Stimulated activated CD8-positive, alpha-beta memory T cell treated with anti-CD3 and anti-CD28 coated beads, Interleukin-12 subunit alpha, Interleukin-12 subunit beta, amount 100 ng/mL, for 24 hours (primary cell): Measurements from ENCODE around the gene TNFRSF13B.

Experiments used
- DNase-seq: peaks from one replicate; pipeline ENCODE4 v3.0.0-alpha.2; 2020; ENCODE audit errors: extremely low read depth

The TNFRSF13B gene

DNA sequence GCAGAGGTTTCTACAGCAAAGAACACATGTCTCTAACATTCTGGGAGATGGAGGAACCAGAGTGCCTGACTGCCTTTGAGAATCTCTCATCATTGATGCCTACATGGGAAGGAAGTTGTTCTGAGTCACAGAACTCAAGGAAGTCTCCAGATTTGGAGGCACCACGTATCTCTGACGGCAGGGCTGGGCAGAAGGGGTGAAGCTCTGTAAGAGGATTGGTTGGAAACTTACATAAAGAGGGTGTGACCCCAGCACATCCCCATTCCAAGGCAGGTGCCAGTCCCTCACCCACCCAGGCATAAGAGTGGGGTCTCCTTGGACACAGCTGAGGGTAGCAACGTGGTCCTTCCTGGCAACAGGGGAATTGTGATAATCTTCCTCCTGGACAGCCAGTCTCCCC is 17.4 kb downstream of the TNFRSF13B start:
- no peak for DNase-seq

DNA sequence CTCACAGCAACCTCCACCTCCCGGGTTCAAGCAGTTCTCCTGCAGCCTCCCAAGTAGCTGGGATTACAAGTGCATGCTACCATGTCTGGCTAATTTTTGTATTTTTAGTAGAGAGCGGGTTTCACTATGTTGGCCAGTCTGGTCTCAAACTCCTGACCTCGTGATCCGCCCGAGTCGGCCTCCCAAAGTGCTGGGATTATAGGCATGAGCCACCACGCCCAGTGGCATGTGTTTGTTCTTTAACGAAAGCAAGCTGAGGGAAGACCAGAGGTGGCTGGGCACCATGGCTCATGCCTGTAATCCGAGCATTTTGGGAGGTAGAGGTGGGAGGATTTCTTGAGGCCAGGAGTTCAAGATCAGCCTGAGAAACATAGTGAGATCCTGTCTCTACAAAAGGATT is 18.1 kb downstream of the TNFRSF13B start:
- DNase-seq: no peak

GRCh38 chr17:16953347-16953746 is 18.6 kb downstream of the TNFRSF13B start:
- no peak for DNase-seq

DNA sequence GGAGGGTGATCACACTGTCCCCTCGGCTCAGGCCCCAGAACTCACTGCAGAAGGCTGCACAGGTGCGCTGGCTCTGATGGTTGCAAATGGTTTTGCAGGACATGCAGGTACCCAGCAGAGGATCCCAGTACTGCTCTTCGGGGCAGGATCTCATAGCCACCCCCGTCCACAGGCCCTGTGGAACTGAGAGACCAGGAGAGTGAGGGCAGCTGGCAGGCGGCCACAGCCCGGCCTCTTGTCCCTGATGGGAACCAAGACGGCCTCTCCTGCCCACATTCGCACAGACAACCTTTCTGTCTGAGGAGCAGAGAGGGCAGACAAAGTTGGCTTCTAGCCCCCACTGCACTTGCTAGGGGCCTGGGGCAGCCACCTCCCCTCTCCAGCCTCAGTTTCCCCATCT is 19.5 kb downstream of the TNFRSF13B start:
- no peak for DNase-seq

- DNase-seq: no peak
Measured at GRCh38 chr17:16950488-16950887, 21.4 kb downstream of the TNFRSF13B start.

GRCh38 chr17:16948587-16949376 is 23.1 kb downstream of the TNFRSF13B start:
- no peak for DNase-seq

DNA sequence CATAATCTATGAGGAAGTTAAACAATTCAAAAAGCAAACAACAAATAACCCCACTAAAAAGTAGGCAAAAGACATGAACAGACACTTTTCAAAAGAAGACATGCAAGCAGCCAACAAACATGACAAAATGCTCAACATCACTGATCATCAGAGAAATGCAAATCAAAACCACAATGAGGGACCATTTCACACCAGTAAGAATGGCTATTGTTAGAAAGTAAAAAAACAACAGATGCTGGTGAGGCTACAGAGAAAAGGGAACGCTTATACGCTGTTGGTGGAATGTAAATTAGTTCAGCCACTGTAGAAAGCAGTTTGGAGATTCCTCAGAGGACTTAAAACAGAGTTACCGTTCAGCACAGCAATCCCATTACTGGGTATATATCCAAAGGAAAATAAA is 24.4 kb downstream of the TNFRSF13B start:
- no peak for DNase-seq

DNA sequence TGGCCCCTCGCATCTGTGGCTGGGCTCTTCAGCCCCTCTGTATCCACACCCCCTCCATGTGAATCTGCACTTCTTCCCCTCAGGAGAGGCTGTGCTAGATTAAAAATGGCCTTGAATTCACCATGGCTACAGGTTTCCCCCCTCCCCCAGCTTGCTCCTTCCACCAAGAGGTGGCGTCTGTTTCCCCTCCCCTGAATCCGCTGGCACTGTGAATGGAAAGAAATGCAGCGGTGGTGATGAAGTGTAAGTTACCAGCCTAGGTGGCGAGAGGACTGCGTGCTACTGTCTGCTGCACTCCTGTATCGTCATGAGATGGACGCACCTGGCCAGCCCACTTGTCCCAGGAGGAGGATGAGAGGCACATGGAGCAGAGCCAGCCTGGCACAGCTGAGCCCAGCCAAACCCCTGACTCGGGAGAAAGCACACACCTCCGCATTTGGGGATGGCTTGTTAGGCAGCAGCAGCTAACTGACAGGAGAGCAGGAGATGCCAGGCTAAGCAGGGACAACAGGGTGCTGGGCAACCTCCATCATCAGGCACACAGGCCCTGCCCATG is 26.2 kb downstream of the TNFRSF13B start:
- DNase-seq: no peak

DNA sequence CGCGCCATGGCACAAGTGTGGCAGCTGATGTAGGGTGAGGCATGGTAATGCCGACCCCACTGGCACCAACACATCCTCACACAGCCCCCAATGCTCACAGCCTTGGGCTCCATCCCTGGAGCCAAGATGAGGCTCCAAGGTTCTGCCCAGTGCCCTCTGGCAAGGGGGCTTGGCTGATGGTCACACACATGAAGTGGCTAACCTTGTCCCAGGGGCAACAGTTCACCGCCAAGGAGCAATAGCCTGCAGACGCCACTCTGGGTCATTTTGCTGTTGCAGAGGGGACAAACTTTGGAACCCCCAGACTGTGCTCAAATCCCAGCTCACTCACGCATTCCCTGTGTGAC is 26.8 kb downstream of the TNFRSF13B start:
- DNase-seq: no peak

- DNase-seq: no peak
Measured at GRCh38 chr17:16944334-16945135, 27.4 kb downstream of the TNFRSF13B start.

- DNase-seq: no peak
Measured at GRCh38 chr17:16943541-16944333, 28.2 kb downstream of the TNFRSF13B start.

DNA sequence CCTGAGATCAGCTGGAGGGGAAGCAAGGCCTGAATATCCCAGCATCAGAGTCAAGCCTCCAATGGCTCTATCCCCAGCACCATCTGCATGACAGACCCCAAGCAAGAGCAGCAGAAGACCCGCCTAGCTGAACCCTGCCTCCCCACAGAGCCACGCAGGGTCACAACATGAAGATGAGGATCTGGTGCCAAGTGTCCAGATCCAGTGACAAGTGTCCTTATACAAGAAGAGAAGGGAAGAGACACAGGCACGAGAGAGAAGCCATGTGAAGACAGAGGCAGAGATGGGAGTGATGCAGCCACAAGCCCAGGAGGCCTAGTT is 28.9 kb downstream of the TNFRSF13B start:
- no peak for DNase-seq

- DNase-seq: no peak
Measured at GRCh38 chr17:16942141-16943031, 29.5 kb downstream of the TNFRSF13B start.

- DNase-seq: no peak
Measured at GRCh38 chr17:16941072-16942036, 30.6 kb downstream of the TNFRSF13B start.

DNA sequence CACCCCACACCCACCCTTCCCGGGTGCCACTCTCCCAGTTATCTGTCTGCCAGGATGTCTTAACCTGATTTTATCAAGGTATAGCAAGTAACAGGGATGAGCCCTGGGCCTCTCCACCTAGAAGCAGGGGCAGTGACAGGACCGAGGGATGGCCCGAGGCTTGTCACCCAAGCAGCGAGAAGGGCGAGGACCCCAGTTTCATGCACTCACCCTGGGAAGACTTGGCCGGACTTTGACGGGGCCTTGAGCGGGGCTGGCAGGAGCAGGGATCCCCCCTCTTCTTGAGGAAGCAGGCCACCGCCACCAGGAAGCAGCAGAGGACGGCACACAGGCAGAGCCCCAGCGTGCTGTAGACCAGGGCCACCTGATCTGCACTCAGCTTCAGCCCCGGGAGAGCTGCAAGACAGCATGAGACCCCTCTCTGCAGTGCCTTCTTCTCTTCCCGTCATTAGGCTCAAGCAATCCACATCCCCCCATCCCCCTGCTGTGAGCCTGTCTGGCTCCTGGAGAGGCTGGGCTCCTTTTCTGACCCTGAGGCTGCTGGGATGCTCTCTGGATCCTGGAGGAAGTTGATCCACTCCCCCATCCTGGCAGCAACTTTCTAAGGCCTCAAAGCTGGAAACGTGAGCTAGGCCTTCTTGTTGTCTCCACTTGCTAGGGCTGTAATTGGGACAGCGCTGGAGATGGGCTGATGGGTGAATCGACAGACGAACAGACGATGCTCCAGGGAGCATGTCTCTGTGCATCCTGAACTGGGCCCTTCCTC is 31.6 kb downstream of the TNFRSF13B start:
- no peak for DNase-seq

GRCh38 chr17:16939606-16940115 is 32.3 kb downstream of the TNFRSF13B start:
- DNase-seq: no peak

DNA sequence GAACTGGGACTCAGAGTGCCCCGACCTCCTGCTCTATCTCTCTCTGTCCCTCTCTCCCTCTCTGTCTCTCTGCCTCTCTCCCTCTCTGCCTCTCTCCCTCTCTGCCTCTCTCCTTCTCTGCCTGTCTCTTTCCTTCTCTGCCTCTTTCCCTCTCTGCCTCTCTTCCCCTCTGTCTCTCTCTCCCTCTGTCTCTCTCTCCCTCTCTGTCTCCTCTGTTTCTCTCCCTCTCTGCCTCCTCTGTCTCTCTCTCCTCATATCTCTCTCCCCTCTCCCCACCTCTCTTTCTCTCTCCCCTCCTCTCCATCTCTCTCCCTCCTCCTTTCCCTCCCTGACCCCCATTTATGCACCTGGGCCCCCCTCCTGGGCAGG is 32.7 kb downstream of the TNFRSF13B start:
- no peak for DNase-seq

GRCh38 chr17:16938496-16939207 is 33.3 kb downstream of the TNFRSF13B start:
- DNase-seq: no peak

DNA sequence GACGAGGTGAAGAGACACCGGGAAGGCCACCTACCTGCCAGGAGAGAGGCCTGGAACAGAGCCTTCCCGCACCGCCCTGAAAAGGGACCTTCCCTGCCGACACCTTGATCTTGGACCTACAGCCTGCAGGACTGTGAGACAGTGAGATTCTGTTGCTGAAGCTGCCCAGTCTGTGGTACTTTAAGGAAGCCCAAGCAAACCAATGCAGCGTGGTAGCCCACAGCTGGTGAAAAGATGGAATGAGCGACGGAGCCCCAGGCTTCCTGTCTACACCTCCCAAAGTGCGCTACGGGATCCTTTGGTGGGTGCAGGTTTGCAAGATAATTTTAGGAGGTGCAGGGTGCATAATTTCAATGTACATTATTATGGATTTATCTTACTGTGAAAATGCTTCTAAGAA is 33.9 kb downstream of the TNFRSF13B start:
- DNase-seq: no peak
